HepG2 (cell line): ENCODE data around the gene OST4. TPM values are rescaled to one million over a fixed set of nuclear protein-coding genes. Genes with fewer than 3 reads are reported as not detected.
A peak's percentile ranks its signal among the peaks of the same experiment; 100 is the strongest.

Experiments used
- BORCS8-MEF2B ChIP-seq: sonication (generic); formaldehyde crosslinking; IDR thresholded peaks from 2 replicates; pipeline ENCODE4 v1.8.0; 2022; ENCODE audit warnings: mild to moderate bottlenecking, missing genetic modification reagents
- CERS6 ChIP-seq: sonication (generic); formaldehyde crosslinking; IDR thresholded peaks from 2 replicates; pipeline ENCODE4 v1.5.0; 2020; ENCODE audit warnings: missing genetic modification reagents
- DPF2 ChIP-seq: sonication (generic); formaldehyde crosslinking; IDR thresholded peaks from 2 replicates; pipeline ENCODE4 v1.4.0; 2020; ENCODE audit warnings: mild to moderate bottlenecking, low read depth, missing genetic modification reagents, borderline replicate concordance
- ISL2 ChIP-seq: sonication (generic); formaldehyde crosslinking; IDR thresholded peaks from 2 replicates; pipeline ENCODE4 v1.5.0; 2020; ENCODE audit warnings: missing genetic modification reagents
- KLF16 ChIP-seq, 2 experiments: sonication (generic) in 1 of 2; formaldehyde crosslinking in 1 of 2; IDR thresholded peaks; 2 replicates each; pipeline versions ENCODE4 v1.6.1 to v1.8.0; 2016 to 2023; ENCODE audit warnings: missing genetic modification reagents in 2 of 2, missing compliant biosample characterization in 1 of 2
- MAFF ChIP-seq: IDR thresholded peaks from 2 replicates; pipeline ENCODE4 v1.6.1; 2011; ENCODE audit warnings: low read depth, low read length, improper control_type of control experiment
- MTERF4 ChIP-seq: sonication (generic); formaldehyde crosslinking; IDR thresholded peaks from 2 replicates; pipeline ENCODE4 v1.8.0; 2023; ENCODE audit warnings: mild to moderate bottlenecking, missing genetic modification reagents
- PHF21A ChIP-seq: sonication (generic); formaldehyde crosslinking; IDR thresholded peaks from 2 replicates; pipeline ENCODE4 v1.5.0; 2020; ENCODE audit warnings: mild to moderate bottlenecking, missing genetic modification reagents
- PREB ChIP-seq: sonication (generic); formaldehyde crosslinking; IDR thresholded peaks from 2 replicates; pipeline ENCODE4 v1.4.0; 2020; ENCODE audit warnings: missing genetic modification reagents
- SKI ChIP-seq: fragments of 450-650 bp; IDR thresholded peaks from one replicate; pipeline ENCODE4 v1.6.1; 2018; ENCODE audit warnings: mild to moderate bottlenecking; ENCODE audit not compliant: partially characterized antibody
- SNAPC2 ChIP-seq: sonication (generic); formaldehyde crosslinking; IDR thresholded peaks from 2 replicates; pipeline ENCODE4 v1.8.1; 2022; ENCODE audit warnings: mild to moderate bottlenecking, missing genetic modification reagents
- TCF7L2 ChIP-seq: IDR thresholded peaks from 2 replicates; pipeline ENCODE4 v1.6.1; 2011; ENCODE audit warnings: mild to moderate bottlenecking, low read depth, low read length, moderate library complexity
- TGIF2 ChIP-seq: IDR thresholded peaks from 2 replicates; pipeline ENCODE4 v1.6.1; 2016; ENCODE audit warnings: control low read depth, missing compliant biosample characterization
- ZBTB7B ChIP-seq: sonication (generic); formaldehyde crosslinking; IDR thresholded peaks from 2 replicates; pipeline ENCODE4 v1.4.0; 2020; ENCODE audit warnings: missing genetic modification reagents
- ZFP36L2 ChIP-seq: sonication (generic); formaldehyde crosslinking; IDR thresholded peaks from 2 replicates; pipeline ENCODE4 v1.4.0; 2020; ENCODE audit warnings: missing genetic modification reagents
- ZMYM2 ChIP-seq: sonication (generic); formaldehyde crosslinking; IDR thresholded peaks from 2 replicates; pipeline ENCODE4 v1.8.0; 2022; ENCODE audit warnings: mild to moderate bottlenecking, missing genetic modification reagents
- ZNF343 ChIP-seq: sonication (generic); formaldehyde crosslinking; IDR thresholded peaks from 2 replicates; pipeline ENCODE4 v1.4.0; 2020; ENCODE audit warnings: mild to moderate bottlenecking, missing genetic modification reagents
- ZNF431 ChIP-seq: sonication (generic); formaldehyde crosslinking; IDR thresholded peaks from 2 replicates; pipeline ENCODE4 v1.9.0; 2022; ENCODE audit warnings: missing genetic modification reagents, low read depth, mild to moderate bottlenecking, borderline replicate concordance
- ZNF510 ChIP-seq: sonication (generic); formaldehyde crosslinking; IDR thresholded peaks from 2 replicates; pipeline ENCODE4 v1.4.0; 2020; ENCODE audit warnings: low read depth, mild to moderate bottlenecking, missing genetic modification reagents
- ZNF547 ChIP-seq: sonication (generic); formaldehyde crosslinking; IDR thresholded peaks from 2 replicates; pipeline ENCODE4 v1.5.1; 2020; ENCODE audit warnings: mild to moderate bottlenecking, missing genetic modification reagents
- ZNF709 ChIP-seq: sonication (generic); formaldehyde crosslinking; IDR thresholded peaks from 2 replicates; pipeline ENCODE4 v1.5.0; 2020; ENCODE audit warnings: mild to moderate bottlenecking, missing genetic modification reagents
- ZNF724P ChIP-seq: sonication (generic); formaldehyde crosslinking; IDR thresholded peaks from 2 replicates; pipeline ENCODE4 v1.8.0; 2022; ENCODE audit warnings: missing genetic modification reagents, borderline replicate concordance
- ZNF788 ChIP-seq: sonication (generic); formaldehyde crosslinking; IDR thresholded peaks from 2 replicates; pipeline ENCODE4 v1.5.0; 2020; ENCODE audit warnings: mild to moderate bottlenecking, missing genetic modification reagents, borderline replicate concordance
- polyA plus RNA-seq, 8 experiments: library from polyadenylated mRNA; depleted of rRNA in 3 of 8; stranded (reverse) in 7 of 8; unstranded in 1 of 8; fragments of >200 nt; fragmentation: Illumina TruSeq in 4 of 8; extraction: Trizol in 4 of 8; gene quantifications; 2 replicates each; pipeline versions ENCODE4 v1.2.1 to v1.2.3, GENCODE V29; 2011 to 2016; ENCODE audit warnings: low read depth in 4 of 8, missing spikeins in 1 of 8, mixed read lengths in 1 of 8; ENCODE audit not compliant: insufficient read depth in 1 of 8
- total RNA-seq, 5 experiments: library from RNA; depleted of rRNA; stranded (reverse); fragments of >200 nt; fragmentation: Illumina TruSeq; extraction: Trizol; gene quantifications; 2 replicates each; pipeline ENCODE4 v1.2.3, GENCODE V29; 2016; ENCODE audit warnings: low read depth in 1 of 5

Gene OST4
- total and polyA plus RNA-seq, 2 of the 13 experiments (the other 11 are each of a cell fraction or from before 2014, with no cell fraction given): 498 to 584 TPM

GRCh38 chr2:27092696-27093429 lies 21.4 kb upstream of the OST4 start (continued):
- TF ChIP-seq CERS6 (CRISPR knock-in tag) (no peak), BORCS8-MEF2B (CRISPR knock-in tag) (peak; percentile 93), TGIF2 (CRISPR knock-in tag) (peak; percentile 86), ZNF788 (CRISPR knock-in tag) (peak; percentile 87; the same call in 1 of the 2 replicates), ISL2 (peak; percentile 83), ZNF709 (peak; percentile 44; the same call in 1 of the 2 replicates), SKI (peak; percentile 70), ZBTB7B (CRISPR knock-in tag) (peak; percentile 99), MAFF (peak; percentile 86), ZNF724P (CRISPR knock-in tag) (peak; percentile 38; the same call in 1 of the 2 replicates), PREB (no peak), MTERF4 (CRISPR knock-in tag) (peak; percentile 91), DPF2 (peak; percentile 51; the same call in 1 of the 2 replicates), TCF7L2 (no peak), PHF21A (CRISPR knock-in tag) (peak; percentile 99), KLF16 (CRISPR knock-in tag; IDR thresholded peaks at IDR 0.05) (peak in 1 of 2 experiments; percentile 72; a peak in 1 of 4 replicates), ZNF510 (CRISPR knock-in tag) (no peak), ZNF431 (peak; percentile 96), SNAPC2 (peak; percentile 89), ZNF343 (CRISPR knock-in tag) (peak; percentile 53; the same call in 1 of the 2 replicates), ZMYM2 (CRISPR knock-in tag) (peak; percentile 79; the same call in 1 of the 2 replicates), ZNF547 (CRISPR knock-in tag) (peak; percentile 43), ZFP36L2 (peak; percentile 32; the same call in 1 of the 2 replicates)
